Measurements from ENCODE around the gene MEDAG.

MEDAG gene

GRCh38 chr13:30872276-30872594 is 33.8 kb upstream of the MEDAG start:
- no peak overlapping the region for H3K9ac ChIP-seq
- no peaks in the 10 kb centered on the region for H3K36me3 ChIP-seq (ENCODE audit: control insufficient read depth, insufficient read depth, low read length)
- H3K4me1 ChIP-seq, result peaks cover 17% of the 10 kb centered on the region
- no peaks in the 10 kb centered on the region for H3K27me3 ChIP-seq (ENCODE audit: control insufficient read depth, insufficient read depth, low read length)
- H3K4me3 ChIP-seq (ENCODE audit: low read depth, low read length), result no peak overlapping the region
- H3K27ac ChIP-seq, result no peak overlapping the region
- H3K4me2 ChIP-seq (ENCODE audit: low read length), result no peak overlapping the region
- no peaks in the 10 kb centered on the region for H3K79me2 ChIP-seq
- TF ChIP-seq CTCF (IDR thresholded peaks at IDR 0.05), result no peak
- H2AFZ ChIP-seq, result no peak overlapping the region
- H3K9me3 ChIP-seq (ENCODE audit: control insufficient read depth, low read length), result no peaks in the 10 kb centered on the region

DNA sequence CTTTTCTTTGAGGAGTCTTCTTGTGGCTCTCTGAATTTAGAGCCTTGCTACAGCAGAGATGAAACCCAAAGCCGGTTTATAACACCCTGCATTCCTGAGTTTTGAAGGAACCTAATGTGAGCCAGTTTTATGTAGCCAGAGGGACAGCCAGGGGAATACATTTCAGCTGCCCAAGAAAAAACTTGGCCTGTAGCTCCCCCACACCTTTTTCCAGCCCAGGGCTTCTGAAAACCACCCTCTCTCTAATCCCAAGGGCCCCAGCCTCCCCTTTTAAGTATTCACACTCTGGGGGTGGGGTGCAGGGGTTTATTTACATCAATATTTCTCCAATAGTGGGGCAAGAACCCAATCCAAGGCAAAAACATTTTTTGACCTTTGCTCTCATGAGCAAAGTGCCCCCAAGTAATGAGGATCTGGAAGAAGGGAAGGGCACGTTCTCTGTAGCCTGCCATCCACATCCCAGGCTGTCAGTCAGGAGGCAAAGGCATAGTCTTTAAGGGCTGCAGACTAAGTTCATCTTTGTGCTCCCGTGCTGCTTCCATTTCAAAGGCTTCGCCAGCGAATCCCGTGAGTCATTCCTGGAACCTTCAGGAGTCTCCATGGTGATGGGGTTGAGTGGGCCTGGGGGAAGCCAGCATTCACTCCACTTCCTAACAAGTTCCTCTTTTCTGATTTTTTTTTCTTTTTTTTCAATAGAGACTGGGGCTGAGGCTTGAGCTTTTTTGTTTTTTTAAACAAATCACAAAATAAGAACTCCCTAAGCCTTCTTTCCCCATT is 33.2 kb upstream of the MEDAG start:
- Histone ChIP-seq H3K27me3 (ENCODE audit: control insufficient read depth, insufficient read depth, low read length) (no peaks in the 10 kb centered on the region), H3K4me3 (ENCODE audit: low read depth, low read length) (no peak overlapping the region), H3K4me1 (peaks cover 12% of the 10 kb centered on the region), H3K9ac (no peak overlapping the region), H3K9me3 (ENCODE audit: control insufficient read depth, low read length) (no peaks in the 10 kb centered on the region), H3K36me3 (ENCODE audit: control insufficient read depth, insufficient read depth, low read length) (no peaks in the 10 kb centered on the region), H2AFZ (no peak overlapping the region), H3K4me2 (ENCODE audit: low read length) (no peak overlapping the region), H3K27ac (no peak overlapping the region), H3K79me2 (no peaks in the 10 kb centered on the region)
- no peak for TF ChIP-seq CTCF (IDR thresholded peaks at IDR 0.05)

- Histone ChIP-seq H3K27me3 (ENCODE audit: control insufficient read depth, insufficient read depth, low read length) (no peaks in the 10 kb centered on the region), H3K4me2 (ENCODE audit: low read length) (no peak overlapping the region), H3K9me3 (ENCODE audit: control insufficient read depth, low read length) (no peaks in the 10 kb centered on the region), H3K36me3 (ENCODE audit: control insufficient read depth, insufficient read depth, low read length) (no peaks in the 10 kb centered on the region), H3K79me2 (no peaks in the 10 kb centered on the region), H3K9ac (no peak overlapping the region), H2AFZ (no peak overlapping the region), H3K4me3 (ENCODE audit: low read depth, low read length) (no peak overlapping the region), H3K4me1 (peaks cover 12% of the 10 kb centered on the region), H3K27ac (no peak overlapping the region)
- TF ChIP-seq CTCF (IDR thresholded peaks at IDR 0.05), result no peak
Measured at GRCh38 chr13:30873499-30873898, 32.6 kb upstream of the MEDAG start.

DNA sequence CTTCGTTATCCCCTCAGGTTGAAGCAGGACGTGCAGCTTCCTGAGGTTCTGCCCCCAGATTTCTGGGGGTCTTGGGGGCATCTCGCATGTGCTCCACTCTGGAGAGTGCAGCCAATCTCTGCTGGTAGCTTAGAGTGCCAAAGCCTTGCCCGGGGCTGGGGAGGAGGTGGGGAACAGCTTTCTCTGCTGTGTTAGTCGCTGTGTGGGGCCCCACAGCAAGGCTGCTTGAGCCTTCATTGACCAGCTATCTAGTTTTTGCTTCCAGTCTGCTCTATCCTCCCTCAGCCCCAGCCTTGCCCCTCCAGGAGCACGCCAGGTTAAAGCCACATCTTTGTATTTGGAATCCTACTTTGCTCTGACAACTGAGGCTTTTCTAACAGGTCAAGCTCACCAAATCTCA is 32.0 kb upstream of the MEDAG start:
- Histone ChIP-seq H3K36me3 (ENCODE audit: control insufficient read depth, insufficient read depth, low read length) (no peaks in the 10 kb centered on the region), H3K4me3 (ENCODE audit: low read depth, low read length) (no peak overlapping the region), H3K4me2 (ENCODE audit: low read length) (no peak overlapping the region), H3K79me2 (no peaks in the 10 kb centered on the region), H3K27ac (no peak overlapping the region), H3K4me1 (peaks cover 10% of the 10 kb centered on the region), H3K9ac (no peak overlapping the region), H3K27me3 (ENCODE audit: control insufficient read depth, insufficient read depth, low read length) (no peaks in the 10 kb centered on the region), H3K9me3 (ENCODE audit: control insufficient read depth, low read length) (no peaks in the 10 kb centered on the region), H2AFZ (no peak overlapping the region)
- TF ChIP-seq CTCF (IDR thresholded peaks at IDR 0.05), result no peak

DNA sequence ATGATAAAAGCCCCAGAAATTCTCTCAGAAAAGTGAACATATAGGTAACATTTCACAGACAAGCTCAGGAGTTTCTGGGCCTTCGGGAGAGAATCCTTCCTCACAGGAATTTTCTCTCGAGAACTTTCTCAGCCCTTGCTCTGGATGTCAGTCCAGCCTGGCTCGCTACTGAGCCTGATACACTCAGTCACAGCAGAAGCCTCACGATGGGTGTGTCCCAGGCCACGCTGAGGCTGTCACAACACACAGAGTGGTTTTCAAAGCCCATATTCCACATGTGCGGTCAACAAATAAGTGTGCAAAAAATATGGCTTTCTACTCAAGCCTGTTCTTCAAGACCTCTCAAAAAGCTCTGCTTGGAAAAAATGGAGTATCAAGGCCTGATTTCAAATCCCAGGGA is 31.5 kb upstream of the MEDAG start:
- Histone ChIP-seq H3K4me1 (peaks cover 7% of the 10 kb centered on the region), H3K9me3 (ENCODE audit: control insufficient read depth, low read length) (no peaks in the 10 kb centered on the region), H3K4me2 (ENCODE audit: low read length) (no peak overlapping the region), H3K79me2 (no peaks in the 10 kb centered on the region), H3K9ac (no peak overlapping the region), H3K27me3 (ENCODE audit: control insufficient read depth, insufficient read depth, low read length) (no peaks in the 10 kb centered on the region), H2AFZ (no peak overlapping the region), H3K36me3 (ENCODE audit: control insufficient read depth, insufficient read depth, low read length) (no peaks in the 10 kb centered on the region), H3K4me3 (ENCODE audit: low read depth, low read length) (no peak overlapping the region), H3K27ac (no peak overlapping the region)
- no peak for TF ChIP-seq CTCF (IDR thresholded peaks at IDR 0.05)

All from parathyroid adenoma (tissue), 2 donors.